Stimulated activated CD8-positive, alpha-beta memory T cell treated with anti-CD3 and anti-CD28 coated beads, Interleukin-4, amount 100 ng/mL, for 24 hours (primary cell): ENCODE results near the gene KXD1.

Experiments
- DNase-seq: peaks from one replicate; pipeline ENCODE4 v3.0.0-alpha.2; 2020; ENCODE audit warnings: low read depth

Gene KXD1

GRCh38 chr19:18613589-18614234 lies 56.0 kb downstream of the KXD1 start:
- no peak for DNase-seq

GRCh38 chr19:18616023-18616422 lies 58.4 kb downstream of the KXD1 start:
- DNase-seq, result no peak

- no peak for DNase-seq
Measured at GRCh38 chr19:18617562-18617961, 59.9 kb downstream of the KXD1 start.

- no peak for DNase-seq
Measured at GRCh38 chr19:18618236-18618635, 60.6 kb downstream of the KXD1 start.
